ENCODE measurements around the gene SKAP1. TPM values are rescaled to one million over a fixed set of nuclear protein-coding genes. Genes with fewer than 3 reads are reported as not detected.
A peak's percentile ranks its signal among the peaks of the same experiment; 100 is the strongest.

The SKAP1 gene
- total and polyA plus RNA-seq, 2 of the 13 experiments (the other 11 are each of a cell fraction or from before 2014, with no cell fraction given), result 0.21 TPM; not detected in 1

DNA sequence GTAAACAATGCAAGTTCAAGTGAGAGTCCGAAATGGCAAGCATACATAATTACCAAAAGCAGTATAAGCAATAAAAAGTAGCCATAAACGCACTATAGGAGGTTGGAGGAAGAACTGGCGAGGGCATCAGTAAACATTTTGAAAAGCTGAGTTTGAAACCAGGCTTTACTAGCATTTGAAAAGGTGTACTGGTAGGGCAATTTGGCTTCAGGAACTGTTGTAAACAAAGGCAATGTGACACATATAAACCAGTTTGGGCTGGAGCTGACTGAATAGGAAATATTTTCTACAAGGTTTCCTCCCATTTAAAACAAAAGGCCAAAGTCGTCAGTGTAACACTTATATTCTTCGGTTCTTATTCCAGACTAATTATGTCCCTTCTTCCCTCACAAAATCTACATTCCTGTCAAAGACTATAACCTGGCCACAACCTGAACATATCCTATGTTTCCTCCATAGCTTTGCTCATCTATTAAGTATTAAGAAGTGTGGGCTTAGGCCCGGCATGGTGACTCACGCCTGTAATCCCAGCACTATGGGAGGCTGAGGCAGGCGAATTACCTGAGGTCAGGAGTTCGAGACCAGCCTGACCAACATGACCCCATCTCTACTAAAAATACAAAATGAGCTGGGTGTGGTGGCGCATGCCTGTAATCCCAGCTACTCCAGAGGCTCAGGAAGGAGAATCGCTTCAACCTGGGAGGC is 336.5 kb downstream of the SKAP1 start:
- Histone ChIP-seq H3K79me2 (ENCODE audit: insufficient read depth, low read length) (peaks cover 69% of the 10 kb centered on the region), H3K9me3 (ENCODE audit: low read length) (no peaks in the 10 kb centered on the region), H2AFZ (ENCODE audit: low read length) (no peak overlapping the region), H3K27ac (ENCODE audit: extremely low read length, insufficient read depth, low read length) (no peak overlapping the region), H3K9ac (ENCODE audit: insufficient read depth, low read depth, low read length) (no peak overlapping the region), H3K4me3 (replicated peaks in 1 of 3; ENCODE audit: insufficient read depth in 1 of 3, low read depth in 2 of 3, low read length in 3 of 3) (no peak overlapping the region), H4K20me1 (ENCODE audit: insufficient read depth, low read length) (0 out of 2 replicates have a peak, but pooled peaks cover 3% of the 10 kb centered on the region), H3K36me3 (replicated peaks in 1 of 2; ENCODE audit: control insufficient read depth in 1 of 2, insufficient read depth in 2 of 2, low read length in 2 of 2) (peaks cover 2 to 24% of the 10 kb centered on the region in 2 experiments; a peak in 3 of 5 replicates), H3K4me1 (ENCODE audit: insufficient read depth, low read length) (peaks cover 9% of the 10 kb centered on the region), H3K27me3 (ENCODE audit: control insufficient read depth in 1 of 2, insufficient read depth in 2 of 2, low read length in 2 of 2) (no peaks in the 10 kb centered on the region), H3K4me2 (ENCODE audit: low read depth, low read length) (no peak overlapping the region)
- ChIA-PET CTCF (ENCODE audit: low intra/inter-chr PET ratio, low total read pairs) (no interaction called here), POLR2A (no interaction called here)
- ATAC-seq, result no peak
- in situ Hi-C loops (cut with HindIII; ENCODE audit: extremely low pct_ligation_motif_present, low pct_unique_long_range_greater_than_20kb), result no loop called here
- intact Hi-C loops (cut with micrococcal nuclease; ENCODE audit: unreplicated experiment), result no loop called here
- no peak for DNase-seq (ENCODE audit: low spot score)
- TF ChIP-seq MAX (IDR thresholded peaks at IDR 0.05), result no peak
- no peak for TF ChIP-seq NFRKB (IDR thresholded peaks at IDR 0.05)
- BruUV-seq (replicated peaks), result no TSS peak
- 95% methylated on average over 11 of the region's 11 CpGs for WGBS (ENCODE audit: low lambda C conversion rate)
- no peak for FAIRE-seq

GRCh38 chr17:48084932-48085331 is 345.1 kb downstream of the SKAP1 start:
- Histone ChIP-seq H3K79me2 (ENCODE audit: insufficient read depth, low read length) (peaks cover 38% of the 10 kb centered on the region), H3K9me3 (ENCODE audit: low read length) (no peaks in the 10 kb centered on the region), H4K20me1 (ENCODE audit: insufficient read depth, low read length) (peaks cover 9% of the 10 kb centered on the region; the same call in 1 of the 2 replicates), H3K4me3 (replicated peaks in 1 of 3; ENCODE audit: insufficient read depth in 1 of 3, low read depth in 2 of 3, low read length in 3 of 3) (no peak overlapping the region), H2AFZ (ENCODE audit: low read length) (no peak overlapping the region), H3K4me1 (ENCODE audit: insufficient read depth, low read length) (no peaks in the 10 kb centered on the region), H3K36me3 (replicated peaks in 1 of 2; ENCODE audit: control insufficient read depth in 1 of 2, insufficient read depth in 2 of 2, low read length in 2 of 2) (0 out of 5 replicates have a peak, but pooled peaks cover 0 to 3% of the 10 kb centered on the region in 2 experiments), H3K27ac (ENCODE audit: extremely low read length, insufficient read depth, low read length) (no peak overlapping the region), H3K9ac (ENCODE audit: insufficient read depth, low read depth, low read length) (no peak overlapping the region), H3K4me2 (ENCODE audit: low read depth, low read length) (no peak overlapping the region), H3K27me3 (ENCODE audit: control insufficient read depth in 1 of 2, insufficient read depth in 2 of 2, low read length in 2 of 2) (no peaks in the 10 kb centered on the region)
- CTCF ChIA-PET (ENCODE audit: low intra/inter-chr PET ratio, low total read pairs), result no interaction called here
- peak; percentile 53 to 78 for TF ChIP-seq MAFK (conservative IDR thresholded peaks at IDR 0.05 in 1 of 2, IDR thresholded peaks at IDR 0.05 in 1 of 2; ENCODE audit: low read length in 2 of 2)
- peak; percentile 61; the same call in 1 of the 2 replicates for TF ChIP-seq MAFF (IDR thresholded peaks at IDR 0.05; ENCODE audit: low read depth, low read length)
- no peak for TF ChIP-seq ARID2 (CRISPR knock-in tag; IDR thresholded peaks at IDR 0.05; ENCODE audit: borderline replicate concordance)
- ATAC-seq, result no peak
- DNase-seq (ENCODE audit: low spot score), result no peak
- in situ Hi-C loops (cut with HindIII; ENCODE audit: extremely low pct_ligation_motif_present, low pct_unique_long_range_greater_than_20kb) (loop anchor here (5.0 kb wide), 1 partner anchor 47 kb away; no protein-coding TSS in a partner anchor), intact Hi-C loops (cut with micrococcal nuclease; ENCODE audit: unreplicated experiment) (no loop called here)
- POLR2A ChIA-PET, result interaction anchor here (1.2 to 1.8 kb wide), 2 partner anchors 36 to 114 kb away, joined by 3 to 7 read pairs; partner anchors contain the start of genes CDK5RAP3 and NFE2L1
- no TSS peak for BruUV-seq (replicated peaks)
- FAIRE-seq, result no peak
- WGBS (ENCODE audit: low lambda C conversion rate), result 86% methylated on average over 2 of the region's 2 CpGs

MicroRNAs encoded within 50 kb of the gene (microRNA counts, 767-probe panel; counts per million panel counts)
- not detected for microRNA hsa-miR-1203

Small RNAs within 50 kb of the gene (microRNA-seq; reads per million reads assigned to microRNA genes)
- not detected for gene MIR1203

Small RNAs within 50 kb of the gene (small RNA-seq; reads per million reads assigned to genes)
- 0 reads per million in 3 experiments for gene MIR1203 (ENCODE audit: insufficient read depth in 2 of 3, insufficient read length in 3 of 3, low read depth in 2 of 3, low replicate concordance in 1 of 3)
- gene RF00012 (ENCODE audit: insufficient read depth in 2 of 3, insufficient read length in 3 of 3, low read depth in 2 of 3, low replicate concordance in 1 of 3), result 0 reads per million in 3 experiments
- 0 reads per million in 3 experiments for gene RF00019 (ENCODE audit: insufficient read depth in 2 of 3, insufficient read length in 3 of 3, low read depth in 2 of 3, low replicate concordance in 1 of 3)
- 0 reads per million in 3 experiments for gene RNU6-1152P (ENCODE audit: insufficient read depth in 2 of 3, insufficient read length in 3 of 3, low read depth in 2 of 3, low replicate concordance in 1 of 3)
- 0 reads per million in 3 experiments for gene RNU6-1201P (ENCODE audit: insufficient read depth in 2 of 3, insufficient read length in 3 of 3, low read depth in 2 of 3, low replicate concordance in 1 of 3)

Other genes with a start within 250 kb of the SKAP1 start
- not detected in 2 replicates for gene HOXB1, start 100.8 kb upstream of the SKAP1 start, total RNA-seq (2016; rRNA removed; fragmentation: Illumina TruSeq; extraction: Trizol)
- gene HOXB1, start 100.8 kb upstream of the SKAP1 start, polyA plus RNA-seq (2011; rRNA removed), result not detected in 2 replicates
- gene HOXB2, start 114.9 kb upstream of the SKAP1 start, total RNA-seq (2016; rRNA removed; fragmentation: Illumina TruSeq; extraction: Trizol), result not detected in 2 replicates
- gene HOXB2, start 114.9 kb upstream of the SKAP1 start, polyA plus RNA-seq (2011; rRNA removed), result not detected in 2 replicates
- not detected in 2 replicates for gene HOXB4, start 148.1 kb upstream of the SKAP1 start, total RNA-seq (2016; rRNA removed; fragmentation: Illumina TruSeq; extraction: Trizol)
- gene HOXB4, start 148.1 kb upstream of the SKAP1 start, polyA plus RNA-seq (2011; rRNA removed), result not detected in 2 replicates
- not detected in 2 replicates for gene HOXB3, start 160.0 kb upstream of the SKAP1 start, total RNA-seq (2016; rRNA removed; fragmentation: Illumina TruSeq; extraction: Trizol)
- gene HOXB3, start 160.0 kb upstream of the SKAP1 start, polyA plus RNA-seq (2011; rRNA removed), result not detected in 2 replicates
- not detected in 2 replicates for gene HOXB5, start 163.6 kb upstream of the SKAP1 start, total RNA-seq (2016; rRNA removed; fragmentation: Illumina TruSeq; extraction: Trizol)
- not detected in 2 replicates for gene HOXB5, start 163.6 kb upstream of the SKAP1 start, polyA plus RNA-seq (2011; rRNA removed)
- gene HOXB6, start 174.8 kb upstream of the SKAP1 start, total RNA-seq (2016; rRNA removed; fragmentation: Illumina TruSeq; extraction: Trizol), result not detected in 2 replicates
- not detected in 2 replicates for gene HOXB6, start 174.8 kb upstream of the SKAP1 start, polyA plus RNA-seq (2011; rRNA removed)
- gene HOXB7, start 180.8 kb upstream of the SKAP1 start, total RNA-seq (2016; rRNA removed; fragmentation: Illumina TruSeq; extraction: Trizol), result not detected in 2 replicates
- 0.04 and 0.08 TPM in 2 replicates for gene HOXB7, start 180.8 kb upstream of the SKAP1 start, polyA plus RNA-seq (2011; rRNA removed)
- not detected in 2 replicates for gene HOXB8, start 185.1 kb upstream of the SKAP1 start, total RNA-seq (2016; rRNA removed; fragmentation: Illumina TruSeq; extraction: Trizol)
- gene HOXB8, start 185.1 kb upstream of the SKAP1 start, polyA plus RNA-seq (2011; rRNA removed), result not detected in 2 replicates
- gene HOXB9, start 196.1 kb upstream of the SKAP1 start, total RNA-seq (2016; rRNA removed; fragmentation: Illumina TruSeq; extraction: Trizol), result not detected in 2 replicates
- gene HOXB9, start 196.1 kb upstream of the SKAP1 start, polyA plus RNA-seq (2011; rRNA removed), result not detected in 2 replicates

Data from HepG2 (cell line).